ENCODE measurements around the gene FAM135A. TPM values are rescaled to one million over a fixed set of nuclear protein-coding genes. Genes with fewer than 3 reads are reported as not detected.
"Not testable (repeated sequence)": the region's sequence is repeated elsewhere in the genome, so short reads cannot be mapped to it uniquely, and the experiment has no call there.

The FAM135A gene
- total and polyA plus RNA-seq, 4 experiments from 2014 or later = 1.4 to 14.5 (median 7.1) TPM

DNA sequence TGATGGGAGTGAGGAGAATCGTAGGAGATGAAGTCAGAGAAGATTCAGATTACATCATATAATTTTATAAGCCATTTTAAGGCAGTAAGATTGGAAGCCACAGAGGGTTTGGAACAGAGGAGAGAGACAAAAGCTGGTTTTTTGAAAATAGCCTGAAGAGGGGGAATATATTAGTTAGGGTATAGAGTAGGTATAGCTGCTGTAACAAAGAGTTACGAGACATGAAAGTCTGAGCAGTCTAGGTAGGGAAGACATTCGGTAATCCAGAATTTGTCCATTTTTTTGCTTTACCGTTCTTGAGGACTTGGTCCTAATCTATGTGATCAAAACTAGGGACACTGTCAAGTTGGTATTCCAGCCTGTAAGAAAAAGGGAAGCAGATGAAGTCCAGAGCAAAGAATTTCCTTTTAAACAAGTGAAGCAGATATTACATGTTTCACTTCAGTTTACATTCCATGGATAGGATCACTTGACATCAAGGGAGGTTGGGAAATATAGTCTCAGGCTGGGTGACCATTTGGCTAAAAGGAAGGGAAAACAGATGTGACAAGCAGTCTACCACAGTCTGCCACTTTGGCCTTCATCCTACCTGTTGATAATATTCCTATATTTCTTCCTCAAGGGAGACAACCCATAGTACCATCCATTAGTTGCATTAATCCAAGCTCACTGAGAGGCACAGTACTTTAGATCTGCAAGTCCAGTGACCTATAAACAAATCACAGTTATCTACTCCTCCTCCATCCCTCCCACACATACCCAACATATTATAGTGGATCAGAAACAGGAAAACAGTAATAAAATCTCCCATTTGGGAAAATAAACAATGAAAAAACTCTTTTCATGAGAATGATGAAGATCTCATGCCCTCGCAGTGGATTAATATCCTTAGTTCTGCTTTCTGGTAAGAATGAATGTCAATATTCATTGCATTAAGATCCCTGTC, 10.2 kb downstream of the FAM135A start:
- POLR2A ChIA-PET (ENCODE audit: partially characterized antibody) = no interaction called here
- Mint-ChIP-seq H3K4me1 (peaks cover 0 to 3% (median 0%) of the 10 kb centered on the region in 4 donors), H3K4me3 (no peak overlapping the region)

DNA sequence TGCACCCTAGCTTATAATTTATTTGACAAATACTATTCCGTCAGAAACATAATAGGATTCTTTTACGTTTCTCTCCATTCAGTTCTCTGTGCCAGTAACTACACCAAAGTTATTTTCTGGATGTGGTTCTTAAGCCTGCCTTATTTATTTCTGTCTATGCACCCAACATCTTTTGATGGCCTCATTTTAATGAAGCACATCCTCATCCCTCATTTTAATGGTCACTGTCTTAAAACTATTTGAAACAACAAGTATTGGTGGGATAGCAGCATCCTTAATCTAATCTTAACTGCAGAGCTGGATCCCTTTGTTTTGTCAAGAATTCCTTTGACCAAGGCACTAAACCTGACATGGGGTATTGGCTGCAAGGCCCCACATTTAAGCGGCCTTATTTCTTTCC, 11.0 kb downstream of the FAM135A start:
- POLR2A ChIA-PET (ENCODE audit: partially characterized antibody) = interaction anchor here (0.9 kb wide), 1 partner anchor 11 kb away, joined by 3 read pairs; the partner anchor contains the start of gene FAM135A
- peaks cover 0 to 3% (median 0%) of the 10 kb centered on the region in 4 donors for H3K4me1 Mint-ChIP-seq
- no peak overlapping the region for H3K4me3 Mint-ChIP-seq
- intact Hi-C loops (cut with micrococcal nuclease) = no loop called here
- no peak overlapping the region for H3K4me3 ChIP-seq (ENCODE audit: low read length in 2 of 2)
- DNase-seq = no peak
- peaks cover 13 to 28% of the 10 kb centered on the region in 2 donors for H3K36me3 Mint-ChIP-seq
- no peak overlapping the region for H3K27ac Mint-ChIP-seq
- peaks cover 0 to 1% (median 0%) of the 10 kb centered on the region in 8 donors for H3K9me3 Mint-ChIP-seq
- no peaks in the 10 kb centered on the region for H3K4me1 ChIP-seq (ENCODE audit: insufficient read depth, low read length)
- no peaks in the 10 kb centered on the region for H3K27me3 ChIP-seq (ENCODE audit: insufficient read depth, low read length)
- H3K36me3 ChIP-seq (ENCODE audit: insufficient read depth, low read length) = no peaks in the 10 kb centered on the region
- no peak overlapping the region for H3K27ac ChIP-seq (ENCODE audit: low read depth, low read length)
- no peaks in the 10 kb centered on the region for H3K27me3 Mint-ChIP-seq
- no peaks in the 10 kb centered on the region for H3K9me3 ChIP-seq (ENCODE audit: control insufficient read depth in 1 of 2, low read length in 2 of 2)
- CTCF ChIA-PET (ENCODE audit: partially characterized antibody) = no interaction called here

More for the DNA sequence above, 10.2 kb downstream of the FAM135A start:
- H3K27ac Mint-ChIP-seq = peak overlapping the region in 1 of 7 donors; percentile 73
- peaks cover 0 to 1% (median 0%) of the 10 kb centered on the region in 8 donors for H3K9me3 Mint-ChIP-seq
- no peak overlapping the region for H3K27ac ChIP-seq (ENCODE audit: low read depth, low read length)
- no peak for DNase-seq
- H3K4me1 ChIP-seq (ENCODE audit: insufficient read depth, low read length) = no peaks in the 10 kb centered on the region
- no peaks in the 10 kb centered on the region for H3K27me3 Mint-ChIP-seq
- intact Hi-C loops (cut with micrococcal nuclease) = no loop called here
- CTCF ChIA-PET (ENCODE audit: partially characterized antibody) = no interaction called here
- no peak overlapping the region for H3K4me3 ChIP-seq (ENCODE audit: low read length in 2 of 2)
- H3K9me3 ChIP-seq (ENCODE audit: control insufficient read depth in 1 of 2, low read length in 2 of 2) = no peaks in the 10 kb centered on the region
- no peaks in the 10 kb centered on the region for H3K36me3 ChIP-seq (ENCODE audit: insufficient read depth, low read length)
- peaks cover 10 to 25% of the 10 kb centered on the region in 2 donors for H3K36me3 Mint-ChIP-seq
- no peaks in the 10 kb centered on the region for H3K27me3 ChIP-seq (ENCODE audit: insufficient read depth, low read length)

DNA sequence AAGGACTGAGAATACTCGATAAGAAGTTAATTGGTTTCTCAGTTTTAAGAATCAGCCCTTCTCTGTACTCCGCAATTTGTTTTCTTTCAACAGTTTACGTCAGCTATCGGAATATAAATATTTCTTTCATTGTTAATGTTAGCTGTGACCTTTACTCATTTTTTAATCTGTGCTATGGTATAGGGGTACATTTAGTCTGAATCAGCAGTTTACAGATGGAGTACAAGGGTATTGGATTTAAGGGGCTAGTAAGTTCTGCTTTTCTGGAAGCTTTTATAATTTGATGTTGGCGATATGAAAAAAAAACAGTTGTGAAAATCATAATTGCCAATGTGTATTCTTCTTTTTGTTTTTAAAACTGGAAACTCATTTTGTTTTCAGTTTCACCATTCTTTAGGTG, 23.0 kb downstream of the FAM135A start:
- H3K27me3 ChIP-seq (ENCODE audit: insufficient read depth, low read length) = no peaks in the 10 kb centered on the region
- ChIA-PET CTCF (ENCODE audit: partially characterized antibody) (no interaction called here), POLR2A (ENCODE audit: partially characterized antibody) (interaction anchor here (0.7 kb wide), 1 partner anchor 130 kb away, joined by 3 read pairs; the partner anchor contains the start of gene SDHAF4)
- no peaks in the 10 kb centered on the region for H3K4me1 Mint-ChIP-seq
- H3K4me3 ChIP-seq (ENCODE audit: low read length in 2 of 2) = no peak overlapping the region
- intact Hi-C loops (cut with micrococcal nuclease) = no loop called here
- no peaks in the 10 kb centered on the region for H3K27me3 Mint-ChIP-seq
- H3K36me3 Mint-ChIP-seq = peaks cover 21 to 25% of the 10 kb centered on the region in 2 donors
- no peaks in the 10 kb centered on the region for H3K36me3 ChIP-seq (ENCODE audit: insufficient read depth, low read length)
- no peaks in the 10 kb centered on the region for H3K4me1 ChIP-seq (ENCODE audit: insufficient read depth, low read length)
- no peaks in the 10 kb centered on the region for H3K9me3 ChIP-seq (ENCODE audit: control insufficient read depth in 1 of 2, low read length in 2 of 2)
- no peak overlapping the region for H3K27ac Mint-ChIP-seq
- no peak overlapping the region for H3K4me3 Mint-ChIP-seq
- no peak overlapping the region for H3K27ac ChIP-seq (ENCODE audit: low read depth, low read length)
- DNase-seq = no peak
- H3K9me3 Mint-ChIP-seq = peaks cover 0 to 2% (median 0%) of the 10 kb centered on the region in 8 donors

DNA sequence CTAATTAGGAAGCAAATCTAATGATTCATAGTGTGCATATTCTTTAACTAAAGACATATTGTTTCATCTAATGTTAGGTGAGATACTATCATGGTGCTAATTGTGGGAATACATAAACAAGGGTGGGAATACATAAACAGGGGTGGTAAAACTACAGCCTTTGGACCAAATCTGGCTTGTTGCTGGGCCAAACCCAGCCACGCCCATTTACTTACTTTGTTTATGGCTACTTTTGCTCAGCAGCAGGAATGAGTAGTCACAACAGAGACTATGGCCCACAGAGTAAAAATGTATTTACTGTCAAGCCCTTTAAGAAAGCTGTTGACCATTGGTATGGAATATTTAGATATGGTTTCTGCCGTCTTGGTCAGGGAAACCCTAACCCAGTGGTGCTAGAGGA, 31.7 kb downstream of the FAM135A start:
- Histone ChIP-seq H3K27ac (ENCODE audit: low read depth, low read length) (no peak overlapping the region), H3K9me3 (ENCODE audit: control insufficient read depth in 1 of 2, low read length in 2 of 2) (no peaks in the 10 kb centered on the region), H3K4me1 (ENCODE audit: insufficient read depth, low read length) (no peaks in the 10 kb centered on the region), H3K4me3 (ENCODE audit: low read length in 2 of 2) (no peak overlapping the region), H3K27me3 (ENCODE audit: insufficient read depth, low read length) (no peaks in the 10 kb centered on the region), H3K36me3 (ENCODE audit: insufficient read depth, low read length) (no peaks in the 10 kb centered on the region)
- ChIA-PET CTCF (ENCODE audit: partially characterized antibody) (no interaction called here), POLR2A (ENCODE audit: partially characterized antibody) (no interaction called here)
- H3K4me1 Mint-ChIP-seq = no peaks in the 10 kb centered on the region
- intact Hi-C loops (cut with micrococcal nuclease) = no loop called here
- no peak overlapping the region for H3K4me3 Mint-ChIP-seq
- no peak overlapping the region for H3K27ac Mint-ChIP-seq
- no peak for DNase-seq
- H3K36me3 Mint-ChIP-seq = peaks cover 23 to 49% of the 10 kb centered on the region in 2 donors
- peaks cover 0 to 15% (median 8%) of the 10 kb centered on the region in 8 donors for H3K9me3 Mint-ChIP-seq
- no peaks in the 10 kb centered on the region for H3K27me3 Mint-ChIP-seq

DNA sequence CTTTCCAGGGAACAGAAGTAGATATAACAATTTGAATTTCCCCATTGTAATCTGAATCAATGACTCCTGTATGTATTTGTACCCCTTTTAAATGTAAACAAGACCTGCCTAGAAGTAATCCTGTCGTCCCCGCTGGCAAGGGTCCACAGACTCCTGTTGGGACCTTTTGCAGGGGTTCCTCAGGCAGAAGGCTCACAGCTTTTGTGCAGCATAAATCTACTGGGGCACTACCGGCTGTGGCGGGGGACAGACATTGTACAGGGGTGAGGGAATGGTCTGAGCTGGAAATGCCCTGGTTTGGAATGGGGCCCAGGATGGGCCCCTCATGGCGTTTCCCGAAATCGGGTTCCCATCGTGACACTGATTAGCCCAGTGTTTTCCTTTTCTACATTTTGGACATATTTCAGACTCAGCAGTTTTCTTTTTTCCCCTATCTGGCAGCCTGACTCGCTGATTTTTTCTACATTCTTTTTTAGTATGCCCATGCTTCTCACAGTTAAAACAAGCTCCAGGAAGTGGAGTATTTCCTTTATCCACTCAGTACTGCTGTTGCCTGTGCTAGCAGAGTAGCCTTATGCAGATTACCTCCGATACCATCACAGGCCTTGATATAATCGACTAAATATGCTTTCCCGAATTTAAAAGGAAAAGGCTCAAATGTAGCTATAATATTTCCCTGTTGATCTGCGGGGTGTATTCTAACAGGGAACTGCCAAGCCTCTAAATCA, 34.2 kb downstream of the FAM135A start:
- CTCF ChIA-PET (ENCODE audit: partially characterized antibody) = interaction anchor here (0.7 kb wide), 1 partner anchor 251 kb away, joined by 3 read pairs; no protein-coding TSS in a partner anchor
- H3K9me3 Mint-ChIP-seq = peaks cover 0 to 17% (median 8%) of the 10 kb centered on the region in 8 donors
- H3K36me3 Mint-ChIP-seq = peaks cover 22 to 50% of the 10 kb centered on the region in 2 donors

DNA sequence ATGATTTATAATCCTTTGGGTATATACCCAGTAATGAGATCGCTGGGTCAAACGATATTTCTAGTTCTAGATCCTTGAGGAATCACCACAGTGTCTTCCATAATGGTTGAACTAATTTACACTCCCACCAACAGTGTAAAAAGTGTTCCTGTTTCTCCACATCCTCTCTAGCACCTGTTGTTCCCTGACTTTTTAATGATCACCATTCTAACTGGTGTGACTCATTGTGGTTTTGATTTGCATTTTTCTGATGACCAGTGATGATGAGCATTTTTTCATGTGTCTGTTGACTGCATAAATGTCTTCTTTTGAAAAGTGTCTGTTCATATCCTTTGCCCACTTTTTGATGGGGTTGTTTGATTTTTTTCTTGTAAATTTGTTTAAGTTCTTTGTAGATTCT, 40.6 kb downstream of the FAM135A start:
- DNase-seq; H3K4me1 Mint-ChIP-seq; H3K27me3 ChIP-seq (ENCODE audit: insufficient read depth, low read length); intact Hi-C loops (cut with micrococcal nuclease); H3K36me3 ChIP-seq (ENCODE audit: insufficient read depth, low read length); H3K9me3 Mint-ChIP-seq; CTCF ChIA-PET (ENCODE audit: partially characterized antibody); H3K4me3 ChIP-seq (ENCODE audit: low read length in 2 of 2); H3K27me3 Mint-ChIP-seq; H3K27ac Mint-ChIP-seq; H3K4me3 Mint-ChIP-seq; H3K4me1 ChIP-seq (ENCODE audit: insufficient read depth, low read length); H3K9me3 ChIP-seq (ENCODE audit: control insufficient read depth in 1 of 2, low read length in 2 of 2); H3K27ac ChIP-seq (ENCODE audit: low read depth, low read length); POLR2A ChIA-PET (ENCODE audit: partially characterized antibody): not testable (repeated sequence)
- H3K36me3 Mint-ChIP-seq = peaks cover 24 to 47% of the 10 kb centered on the region in 2 donors

More for the DNA sequence above, 34.2 kb downstream of the FAM135A start:
- intact Hi-C loops (cut with micrococcal nuclease); H3K4me1 ChIP-seq (ENCODE audit: insufficient read depth, low read length); DNase-seq; POLR2A ChIA-PET (ENCODE audit: partially characterized antibody); H3K27me3 Mint-ChIP-seq; H3K4me3 Mint-ChIP-seq; H3K4me3 ChIP-seq (ENCODE audit: low read length in 2 of 2); H3K27ac Mint-ChIP-seq; H3K9me3 ChIP-seq (ENCODE audit: control insufficient read depth in 1 of 2, low read length in 2 of 2); H3K27ac ChIP-seq (ENCODE audit: low read depth, low read length); H3K27me3 ChIP-seq (ENCODE audit: insufficient read depth, low read length); H3K4me1 Mint-ChIP-seq; H3K36me3 ChIP-seq (ENCODE audit: insufficient read depth, low read length): not testable (repeated sequence)

DNA sequence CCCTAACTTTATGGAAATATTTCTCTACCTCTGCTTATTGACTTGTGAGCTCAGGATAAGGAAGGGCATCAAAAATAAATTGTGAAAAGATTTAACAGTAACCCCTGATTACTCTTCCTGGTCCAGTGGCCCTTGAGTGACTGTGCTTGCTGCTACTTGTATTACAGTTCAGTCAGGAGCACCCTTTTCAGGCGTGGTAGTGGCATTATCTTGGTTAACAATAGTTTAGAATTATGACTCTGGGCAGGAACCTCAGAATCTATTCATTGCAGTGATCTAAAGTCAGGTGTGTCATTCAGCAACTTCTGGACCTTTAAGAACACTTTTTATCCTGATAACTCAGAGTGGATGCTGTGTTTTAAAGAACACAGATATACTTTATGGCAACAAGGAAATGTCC, 43.4 kb downstream of the FAM135A start:
- H3K4me3 Mint-ChIP-seq = no peak overlapping the region
- H3K27me3 Mint-ChIP-seq = no peaks in the 10 kb centered on the region
- ChIA-PET POLR2A (ENCODE audit: partially characterized antibody) (no interaction called here), CTCF (ENCODE audit: partially characterized antibody) (interaction anchor here (1.1 kb wide), 1 partner anchor 427 kb away, joined by 3 read pairs; no protein-coding TSS in a partner anchor)
- no peak overlapping the region for H3K4me3 ChIP-seq (ENCODE audit: low read length in 2 of 2)
- no peak overlapping the region for H3K27ac Mint-ChIP-seq
- H3K4me1 ChIP-seq (ENCODE audit: insufficient read depth, low read length) = no peaks in the 10 kb centered on the region
- no peaks in the 10 kb centered on the region for H3K4me1 Mint-ChIP-seq
- H3K9me3 Mint-ChIP-seq = no peaks in the 10 kb centered on the region
- H3K36me3 Mint-ChIP-seq = peaks cover 24 to 42% of the 10 kb centered on the region in 2 donors
- H3K27ac ChIP-seq (ENCODE audit: low read depth, low read length) = no peak overlapping the region
- H3K36me3 ChIP-seq (ENCODE audit: insufficient read depth, low read length) = no peaks in the 10 kb centered on the region
- DNase-seq = no peak
- no peaks in the 10 kb centered on the region for H3K9me3 ChIP-seq (ENCODE audit: control insufficient read depth in 1 of 2, low read length in 2 of 2)
- intact Hi-C loops (cut with micrococcal nuclease) = no loop called here
- H3K27me3 ChIP-seq (ENCODE audit: insufficient read depth, low read length) = no peaks in the 10 kb centered on the region
